ENCODE results near the gene SYCE1L.
"Not testable (repeated sequence)": the region's sequence is repeated elsewhere in the genome, so short reads cannot be mapped to it uniquely, and the experiment has no call there.

DNA sequence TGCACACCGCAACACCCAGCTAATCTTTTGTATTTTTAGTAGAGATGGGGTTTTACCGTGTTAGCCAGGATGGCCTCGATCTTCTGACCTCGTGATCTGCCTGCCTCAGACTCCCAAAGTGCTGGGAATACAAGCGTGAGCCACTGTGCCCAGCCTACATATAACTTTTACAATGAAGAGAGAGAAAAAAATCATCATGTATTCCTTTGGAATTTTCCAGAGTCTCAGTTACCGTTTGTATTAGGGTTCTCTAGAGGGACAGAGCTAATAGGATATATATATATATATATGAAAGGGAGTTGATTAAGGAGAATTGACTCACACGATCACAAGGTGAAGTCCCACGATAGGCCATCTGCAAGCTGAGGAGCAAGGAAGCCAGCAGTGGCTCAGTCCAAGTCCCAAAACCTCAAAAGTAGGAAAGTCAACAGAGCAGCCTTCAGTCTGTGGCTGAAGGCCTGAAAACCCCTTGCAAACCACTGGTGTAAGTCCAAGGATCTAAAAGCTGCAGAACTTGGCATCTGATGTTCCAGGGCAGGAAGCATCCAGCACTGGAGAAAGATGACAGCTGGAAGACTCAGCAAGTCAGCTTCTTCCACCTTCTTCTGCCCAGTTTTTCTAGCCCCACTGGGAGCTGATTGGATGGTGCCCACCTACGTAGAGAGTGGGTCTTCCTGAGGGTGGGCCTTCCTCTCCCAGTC lies 33.5 kb upstream of the SYCE1L start:
- TF ChIP-seq, protein P1, sequence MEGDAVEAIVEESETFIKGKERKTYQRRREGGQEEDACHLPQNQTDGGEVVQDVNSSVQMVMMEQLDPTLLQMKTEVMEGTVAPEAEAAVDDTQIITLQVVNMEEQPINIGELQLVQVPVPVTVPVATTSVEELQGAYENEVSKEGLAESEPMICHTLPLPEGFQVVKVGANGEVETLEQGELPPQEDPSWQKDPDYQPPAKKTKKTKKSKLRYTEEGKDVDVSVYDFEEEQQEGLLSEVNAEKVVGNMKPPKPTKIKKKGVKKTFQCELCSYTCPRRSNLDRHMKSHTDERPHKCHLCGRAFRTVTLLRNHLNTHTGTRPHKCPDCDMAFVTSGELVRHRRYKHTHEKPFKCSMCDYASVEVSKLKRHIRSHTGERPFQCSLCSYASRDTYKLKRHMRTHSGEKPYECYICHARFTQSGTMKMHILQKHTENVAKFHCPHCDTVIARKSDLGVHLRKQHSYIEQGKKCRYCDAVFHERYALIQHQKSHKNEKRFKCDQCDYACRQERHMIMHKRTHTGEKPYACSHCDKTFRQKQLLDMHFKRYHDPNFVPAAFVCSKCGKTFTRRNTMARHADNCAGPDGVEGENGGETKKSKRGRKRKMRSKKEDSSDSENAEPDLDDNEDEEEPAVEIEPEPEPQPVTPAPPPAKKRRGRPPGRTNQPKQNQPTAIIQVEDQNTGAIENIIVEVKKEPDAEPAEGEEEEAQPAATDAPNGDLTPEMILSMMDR (IDR thresholded peaks at IDR 0.05; ENCODE audit: low read depth, low read length, poor library complexity, severe bottlenecking): not testable (repeated sequence)
- TF ChIP-seq EZH2phosphoT487 (IDR thresholded peaks at IDR 0.05; ENCODE audit: borderline replicate concordance, low read length): not testable (repeated sequence)
